ENCODE data around the gene F9. TPM values are rescaled to one million over a fixed set of nuclear protein-coding genes. Genes with fewer than 3 reads are reported as not detected.
"Not testable (repeated sequence)": the region's sequence is repeated elsewhere in the genome, so short reads cannot be mapped to it uniquely, and the experiment has no call there.

The F9 gene
- not detected in 2 replicates for total RNA-seq (2014; rRNA removed; shearing (Covaris generic); ENCODE audit: low replicate concordance)

- H3K9ac ChIP-seq (ENCODE audit: low read length), result no peak within 1 kb of the TSS
- H3K79me2 ChIP-seq (ENCODE audit: low read length), result no peaks in the 10 kb centered on the region
- H3K27me3 ChIP-seq (ENCODE audit: low read length), result no peaks in the 10 kb centered on the region
- no peak within 1 kb of the TSS for H3K4me2 ChIP-seq (ENCODE audit: low read depth, low read length, poor library complexity, severe bottlenecking)
- no peak within 1 kb of the TSS for H3K27ac ChIP-seq (ENCODE audit: low read length)
- H3K9me2 ChIP-seq (replicated peaks; ENCODE audit: insufficient read depth, low read length), result no peaks in the 10 kb centered on the region
- no peak within 1 kb of the TSS for H2AFZ ChIP-seq (ENCODE audit: low read length)
- H3K9me3 ChIP-seq (ENCODE audit: low read length), result no peaks in the 10 kb centered on the region; the same call in none of the 2 replicates
- no peak within 1 kb of the TSS for H3K4me3 ChIP-seq (ENCODE audit: low read length)
- peaks cover 25% of the 10 kb centered on the region for H3K4me1 ChIP-seq (ENCODE audit: low read length)
- no peaks in the 10 kb centered on the region for H4K20me1 ChIP-seq (ENCODE audit: insufficient read depth, low read depth, low read length)
- no peaks in the 10 kb centered on the region for H3K36me3 ChIP-seq (ENCODE audit: insufficient read depth, low read length)
- DNase-seq, result no peak
These were observed at the start of gene F9 for GRCh38 chrX:139530550-139530949. Gene F9, plus strand, starts transcription at chrX:139530739. Its CDS starts 26 bp downstream, at chrX:139530765.

GRCh38 chrX:139483699-139484098, 46.8 kb upstream of the F9 start:
- H3K9ac ChIP-seq (ENCODE audit: low read length), result no peak overlapping the region
- H2AFZ ChIP-seq (ENCODE audit: low read length), result no peak overlapping the region
- no peak overlapping the region for H3K27ac ChIP-seq (ENCODE audit: low read length)
- no peaks in the 10 kb centered on the region for H3K9me2 ChIP-seq (replicated peaks; ENCODE audit: insufficient read depth, low read length)
- H3K79me2 ChIP-seq (ENCODE audit: low read length), result no peaks in the 10 kb centered on the region
- H4K20me1 ChIP-seq (ENCODE audit: insufficient read depth, low read depth, low read length), result no peaks in the 10 kb centered on the region
- no peaks in the 10 kb centered on the region for H3K27me3 ChIP-seq (ENCODE audit: low read length)
- no peak overlapping the region for H3K4me3 ChIP-seq (ENCODE audit: low read length)
- no peak for DNase-seq
- no peak overlapping the region for H3K4me2 ChIP-seq (ENCODE audit: low read depth, low read length, poor library complexity, severe bottlenecking)
- no peaks in the 10 kb centered on the region for H3K4me1 ChIP-seq (ENCODE audit: low read length)
- H3K36me3 ChIP-seq (ENCODE audit: insufficient read depth, low read length), result no peaks in the 10 kb centered on the region
- no peaks in the 10 kb centered on the region for H3K9me3 ChIP-seq (ENCODE audit: low read length)

- Histone ChIP-seq H2AFZ (ENCODE audit: low read length) (no peak overlapping the region), H3K27me3 (ENCODE audit: low read length) (no peaks in the 10 kb centered on the region), H3K36me3 (ENCODE audit: insufficient read depth, low read length) (no peaks in the 10 kb centered on the region), H3K4me2 (ENCODE audit: low read depth, low read length, poor library complexity, severe bottlenecking) (no peak overlapping the region), H3K27ac (ENCODE audit: low read length) (no peak overlapping the region), H3K4me3 (ENCODE audit: low read length) (no peak overlapping the region), H3K4me1 (ENCODE audit: low read length) (no peaks in the 10 kb centered on the region), H3K9me2 (replicated peaks; ENCODE audit: insufficient read depth, low read length) (no peaks in the 10 kb centered on the region), H3K9ac (ENCODE audit: low read length) (no peak overlapping the region), H3K79me2 (ENCODE audit: low read length) (no peaks in the 10 kb centered on the region), H4K20me1 (ENCODE audit: insufficient read depth, low read depth, low read length) (no peaks in the 10 kb centered on the region), H3K9me3 (ENCODE audit: low read length) (no peaks in the 10 kb centered on the region)
- DNase-seq, result no peak
These were observed 45.9 kb upstream of the F9 start for GRCh38 chrX:139484591-139484990.

GRCh38 chrX:139495324-139495723, 35.2 kb upstream of the F9 start:
- no peak for DNase-seq
- Histone ChIP-seq H4K20me1 (ENCODE audit: insufficient read depth, low read depth, low read length) (no peaks in the 10 kb centered on the region), H2AFZ (ENCODE audit: low read length) (no peak overlapping the region), H3K9me3 (ENCODE audit: low read length) (no peaks in the 10 kb centered on the region; the same call in 1 of the 2 replicates), H3K4me2 (ENCODE audit: low read depth, low read length, poor library complexity, severe bottlenecking) (no peak overlapping the region), H3K27me3 (ENCODE audit: low read length) (no peaks in the 10 kb centered on the region), H3K36me3 (ENCODE audit: insufficient read depth, low read length) (no peaks in the 10 kb centered on the region), H3K4me1 (ENCODE audit: low read length) (no peaks in the 10 kb centered on the region), H3K27ac (ENCODE audit: low read length) (no peak overlapping the region), H3K79me2 (ENCODE audit: low read length) (no peaks in the 10 kb centered on the region), H3K4me3 (ENCODE audit: low read length) (no peak overlapping the region), H3K9me2 (replicated peaks; ENCODE audit: insufficient read depth, low read length) (no peaks in the 10 kb centered on the region), H3K9ac (ENCODE audit: low read length) (no peak overlapping the region)

GRCh38 chrX:139506333-139506732, 24.2 kb upstream of the F9 start:
- Histone ChIP-seq H3K4me3 (ENCODE audit: low read length) (no peak overlapping the region), H3K9me3 (ENCODE audit: low read length) (peaks cover 8% of the 10 kb centered on the region), H3K27me3 (ENCODE audit: low read length) (no peaks in the 10 kb centered on the region), H3K27ac (ENCODE audit: low read length) (no peak overlapping the region), H3K36me3 (ENCODE audit: insufficient read depth, low read length) (no peaks in the 10 kb centered on the region), H3K79me2 (ENCODE audit: low read length) (no peaks in the 10 kb centered on the region), H4K20me1 (ENCODE audit: insufficient read depth, low read depth, low read length) (no peaks in the 10 kb centered on the region), H3K9me2 (replicated peaks; ENCODE audit: insufficient read depth, low read length) (no peaks in the 10 kb centered on the region), H3K4me2 (ENCODE audit: low read depth, low read length, poor library complexity, severe bottlenecking) (no peak overlapping the region), H2AFZ (ENCODE audit: low read length) (no peak overlapping the region), H3K4me1 (ENCODE audit: low read length) (no peaks in the 10 kb centered on the region), H3K9ac (ENCODE audit: low read length) (no peak overlapping the region)
- DNase-seq, result no peak

GRCh38 chrX:139508099-139508498, 22.4 kb upstream of the F9 start:
- H3K9me3 ChIP-seq (ENCODE audit: low read length), result no peaks in the 10 kb centered on the region; the same call in none of the 2 replicates
- no peaks in the 10 kb centered on the region for H3K4me1 ChIP-seq (ENCODE audit: low read length)
- H3K9ac ChIP-seq (ENCODE audit: low read length), result no peak overlapping the region
- DNase-seq, result no peak
- no peak overlapping the region for H3K4me2 ChIP-seq (ENCODE audit: low read depth, low read length, poor library complexity, severe bottlenecking)
- H3K4me3 ChIP-seq (ENCODE audit: low read length), result no peak overlapping the region
- H3K79me2 ChIP-seq (ENCODE audit: low read length), result no peaks in the 10 kb centered on the region
- H3K36me3 ChIP-seq (ENCODE audit: insufficient read depth, low read length), result no peaks in the 10 kb centered on the region
- no peaks in the 10 kb centered on the region for H4K20me1 ChIP-seq (ENCODE audit: insufficient read depth, low read depth, low read length)
- H3K27me3 ChIP-seq (ENCODE audit: low read length), result no peaks in the 10 kb centered on the region
- H3K27ac ChIP-seq (ENCODE audit: low read length), result no peak overlapping the region
- H3K9me2 ChIP-seq (replicated peaks; ENCODE audit: insufficient read depth, low read length), result no peaks in the 10 kb centered on the region
- H2AFZ ChIP-seq (ENCODE audit: low read length), result no peak overlapping the region

GRCh38 chrX:139518475-139518874, 12.1 kb upstream of the F9 start:
- no peak overlapping the region for H3K27ac ChIP-seq (ENCODE audit: low read length)
- H3K4me1 ChIP-seq (ENCODE audit: low read length), result no peaks in the 10 kb centered on the region
- no peaks in the 10 kb centered on the region for H3K9me2 ChIP-seq (replicated peaks; ENCODE audit: insufficient read depth, low read length)
- no peak for DNase-seq
- H3K4me3 ChIP-seq (ENCODE audit: low read length), result no peak overlapping the region
- H3K9ac ChIP-seq (ENCODE audit: low read length), result no peak overlapping the region
- H4K20me1 ChIP-seq (ENCODE audit: insufficient read depth, low read depth, low read length), result no peaks in the 10 kb centered on the region
- no peaks in the 10 kb centered on the region for H3K79me2 ChIP-seq (ENCODE audit: low read length)
- no peak overlapping the region for H3K4me2 ChIP-seq (ENCODE audit: low read depth, low read length, poor library complexity, severe bottlenecking)
- H2AFZ ChIP-seq (ENCODE audit: low read length), result no peak overlapping the region
- no peaks in the 10 kb centered on the region for H3K27me3 ChIP-seq (ENCODE audit: low read length)
- H3K9me3 ChIP-seq (ENCODE audit: low read length), result no peaks in the 10 kb centered on the region
- no peaks in the 10 kb centered on the region for H3K36me3 ChIP-seq (ENCODE audit: insufficient read depth, low read length)

- H3K27ac ChIP-seq (ENCODE audit: low read length), result not testable (repeated sequence)
These were observed 1.7 kb upstream of the F9 start for GRCh38 chrX:139528829-139529228.

GRCh38 chrX:139532834-139533233, 2.3 kb downstream of the F9 start:
- Histone ChIP-seq H2AFZ (ENCODE audit: low read length) (no peak overlapping the region), H3K9ac (ENCODE audit: low read length) (no peak overlapping the region), H3K4me2 (ENCODE audit: low read depth, low read length, poor library complexity, severe bottlenecking) (no peak overlapping the region), H3K9me2 (replicated peaks; ENCODE audit: insufficient read depth, low read length) (no peaks in the 10 kb centered on the region), H3K4me3 (ENCODE audit: low read length) (no peak overlapping the region; the same call in 1 of the 2 replicates), H3K36me3 (ENCODE audit: insufficient read depth, low read length) (no peaks in the 10 kb centered on the region), H3K27me3 (ENCODE audit: low read length) (no peaks in the 10 kb centered on the region), H4K20me1 (ENCODE audit: insufficient read depth, low read depth, low read length) (no peaks in the 10 kb centered on the region), H3K79me2 (ENCODE audit: low read length) (no peaks in the 10 kb centered on the region), H3K4me1 (ENCODE audit: low read length) (peaks cover 25% of the 10 kb centered on the region), H3K27ac (ENCODE audit: low read length) (no peak overlapping the region), H3K9me3 (ENCODE audit: low read length) (no peaks in the 10 kb centered on the region; the same call in none of the 2 replicates)
- no peak for DNase-seq

More at GRCh38 chrX:139528829-139529228, 1.7 kb upstream of the F9 start:
- not testable (repeated sequence) for H4K20me1 ChIP-seq (ENCODE audit: insufficient read depth, low read depth, low read length); H3K27me3 ChIP-seq (ENCODE audit: low read length); H3K4me3 ChIP-seq (ENCODE audit: low read length); H3K79me2 ChIP-seq (ENCODE audit: low read length); H3K9ac ChIP-seq (ENCODE audit: low read length); H3K9me2 ChIP-seq (replicated peaks; ENCODE audit: insufficient read depth, low read length); DNase-seq; H3K4me2 ChIP-seq (ENCODE audit: low read depth, low read length, poor library complexity, severe bottlenecking); H3K9me3 ChIP-seq (ENCODE audit: low read length); H3K36me3 ChIP-seq (ENCODE audit: insufficient read depth, low read length); H2AFZ ChIP-seq (ENCODE audit: low read length)
- H3K4me1 ChIP-seq (ENCODE audit: low read length), result peaks cover 16% of the 10 kb centered on the region
